ENCODE data around the gene TNS3. TPM values are rescaled to one million over a fixed set of nuclear protein-coding genes. Genes with fewer than 3 reads are reported as not detected.

Gene TNS3
- total and polyA plus RNA-seq, 10 of the 15 experiments (the other 5 are each of a cell fraction or from before 2014, with no cell fraction given): 0.27 to 2.7 (median 0.79) TPM

DNA sequence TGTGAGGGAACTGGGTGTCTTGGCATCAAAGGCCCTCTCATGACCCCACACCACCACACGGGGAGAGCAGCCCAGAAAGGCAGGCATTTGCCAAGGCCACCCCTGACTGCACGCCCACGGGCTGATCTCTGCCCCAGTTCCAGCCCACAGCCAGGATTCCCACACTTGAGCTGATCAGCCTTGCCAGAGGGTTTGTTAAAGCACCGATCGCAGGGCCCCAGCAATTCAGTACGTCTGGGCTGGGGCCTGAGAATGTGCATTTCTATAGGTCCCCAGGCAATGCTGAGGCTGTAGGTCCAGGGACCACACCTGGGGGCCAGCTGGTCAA lies 103.9 kb downstream of the TNS3 start:
- BruUV-seq (replicated peaks): no TSS peak
- ChIA-PET CTCF (no interaction called here), RAD21 (ENCODE audit: unreplicated experiment) (no interaction called here), POLR2A (no interaction called here), SMC1A (ENCODE audit: uncharacterized antibody, unreplicated experiment) (no interaction called here)
- Histone ChIP-seq H4K20me1 (ENCODE audit: control insufficient read depth, insufficient read depth) (no peaks in the 10 kb centered on the region), H3K4me1 (ENCODE audit: control insufficient read depth, insufficient read depth, low read length) (peaks cover 47% of the 10 kb centered on the region), H3K9ac (ENCODE audit: control insufficient read depth, insufficient read depth, low read length) (no peak overlapping the region), H3K27me3 (replicated peaks in 1 of 2; ENCODE audit: control insufficient read depth in 2 of 2, insufficient read depth in 2 of 2, low read length in 1 of 2) (no peaks in the 10 kb centered on the region), H3K4me3 (no peak overlapping the region), H3K9me3 (replicated peaks; ENCODE audit: control insufficient read depth, insufficient read depth, low read length) (no peaks in the 10 kb centered on the region), H3K36me3 (ENCODE audit: control insufficient read depth in 2 of 2, insufficient read depth in 2 of 2, low read length in 1 of 2) (no peaks in the 10 kb centered on the region), H3K79me2 (ENCODE audit: control insufficient read depth, insufficient read depth, low read length) (peaks cover 2% of the 10 kb centered on the region), H2AFZ (ENCODE audit: control insufficient read depth, low read depth, low read length) (no peak overlapping the region), H3K27ac (ENCODE audit: control insufficient read depth, insufficient read depth) (no peak overlapping the region), H3K4me2 (ENCODE audit: control insufficient read depth, insufficient read depth) (no peak overlapping the region)
- WGBS (ENCODE audit: insufficient coverage, insufficient replicate concordance, low lambda C conversion rate, missing lambda C conversion rate): 38% methylated on average over 6 of the region's 6 CpGs
- no peak for DNase-seq (ENCODE audit: low read depth, low spot score)
- intact Hi-C loops (cut with micrococcal nuclease; ENCODE audit: unreplicated experiment) (no loop called here), in situ Hi-C loops (cut with MboI) (no loop called here)
- FAIRE-seq: no peak
- ATAC-seq: no peak
- TF ChIP-seq, protein P1, sequence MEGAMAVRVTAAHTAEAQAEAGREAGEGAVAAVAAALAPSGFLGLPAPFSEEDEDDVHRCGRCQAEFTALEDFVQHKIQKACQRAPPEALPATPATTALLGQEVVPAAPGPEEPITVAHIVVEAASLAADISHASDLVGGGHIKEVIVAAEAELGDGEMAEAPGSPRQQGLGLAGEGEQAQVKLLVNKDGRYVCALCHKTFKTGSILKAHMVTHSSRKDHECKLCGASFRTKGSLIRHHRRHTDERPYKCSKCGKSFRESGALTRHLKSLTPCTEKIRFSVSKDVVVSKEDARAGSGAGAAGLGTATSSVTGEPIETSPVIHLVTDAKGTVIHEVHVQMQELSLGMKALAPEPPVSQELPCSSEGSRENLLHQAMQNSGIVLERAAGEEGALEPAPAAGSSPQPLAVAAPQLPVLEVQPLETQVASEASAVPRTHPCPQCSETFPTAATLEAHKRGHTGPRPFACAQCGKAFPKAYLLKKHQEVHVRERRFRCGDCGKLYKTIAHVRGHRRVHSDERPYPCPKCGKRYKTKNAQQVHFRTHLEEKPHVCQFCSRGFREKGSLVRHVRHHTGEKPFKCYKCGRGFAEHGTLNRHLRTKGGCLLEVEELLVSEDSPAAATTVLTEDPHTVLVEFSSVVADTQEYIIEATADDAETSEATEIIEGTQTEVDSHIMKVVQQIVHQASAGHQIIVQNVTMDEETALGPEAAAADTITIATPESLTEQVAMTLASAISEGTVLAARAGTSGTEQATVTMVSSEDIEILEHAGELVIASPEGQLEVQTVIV (IDR thresholded peaks at IDR 0.05; ENCODE audit: borderline replicate concordance, partially characterized antibody): no peak
- TF ChIP-seq ZNF207 (IDR thresholded peaks at IDR 0.05; ENCODE audit: borderline replicate concordance) (no peak), PML (IDR thresholded peaks at IDR 0.05; ENCODE audit: low read length) (no peak), ZSCAN29 (IDR thresholded peaks at IDR 0.05) (no peak), SMAD1 (IDR thresholded peaks at IDR 0.05; ENCODE audit: low read depth, partially characterized antibody) (no peak), HDGF (IDR thresholded peaks at IDR 0.05) (no peak)
- TF ChIP-seq, protein P2, sequence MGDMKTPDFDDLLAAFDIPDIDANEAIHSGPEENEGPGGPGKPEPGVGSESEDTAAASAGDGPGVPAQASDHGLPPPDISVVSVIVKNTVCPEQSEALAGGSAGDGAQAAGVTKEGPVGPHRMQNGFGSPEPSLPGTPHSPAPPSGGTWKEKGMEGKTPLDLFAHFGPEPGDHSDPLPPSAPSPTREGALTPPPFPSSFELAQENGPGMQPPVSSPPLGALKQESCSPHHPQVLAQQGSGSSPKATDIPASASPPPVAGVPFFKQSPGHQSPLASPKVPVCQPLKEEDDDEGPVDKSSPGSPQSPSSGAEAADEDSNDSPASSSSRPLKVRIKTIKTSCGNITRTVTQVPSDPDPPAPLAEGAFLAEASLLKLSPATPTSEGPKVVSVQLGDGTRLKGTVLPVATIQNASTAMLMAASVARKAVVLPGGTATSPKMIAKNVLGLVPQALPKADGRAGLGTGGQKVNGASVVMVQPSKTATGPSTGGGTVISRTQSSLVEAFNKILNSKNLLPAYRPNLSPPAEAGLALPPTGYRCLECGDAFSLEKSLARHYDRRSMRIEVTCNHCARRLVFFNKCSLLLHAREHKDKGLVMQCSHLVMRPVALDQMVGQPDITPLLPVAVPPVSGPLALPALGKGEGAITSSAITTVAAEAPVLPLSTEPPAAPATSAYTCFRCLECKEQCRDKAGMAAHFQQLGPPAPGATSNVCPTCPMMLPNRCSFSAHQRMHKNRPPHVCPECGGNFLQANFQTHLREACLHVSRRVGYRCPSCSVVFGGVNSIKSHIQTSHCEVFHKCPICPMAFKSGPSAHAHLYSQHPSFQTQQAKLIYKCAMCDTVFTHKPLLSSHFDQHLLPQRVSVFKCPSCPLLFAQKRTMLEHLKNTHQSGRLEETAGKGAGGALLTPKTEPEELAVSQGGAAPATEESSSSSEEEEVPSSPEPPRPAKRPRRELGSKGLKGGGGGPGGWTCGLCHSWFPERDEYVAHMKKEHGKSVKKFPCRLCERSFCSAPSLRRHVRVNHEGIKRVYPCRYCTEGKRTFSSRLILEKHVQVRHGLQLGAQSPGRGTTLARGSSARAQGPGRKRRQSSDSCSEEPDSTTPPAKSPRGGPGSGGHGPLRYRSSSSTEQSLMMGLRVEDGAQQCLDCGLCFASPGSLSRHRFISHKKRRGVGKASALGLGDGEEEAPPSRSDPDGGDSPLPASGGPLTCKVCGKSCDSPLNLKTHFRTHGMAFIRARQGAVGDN (IDR thresholded peaks at IDR 0.05): no peak
- TF ChIP-seq, protein P3, sequence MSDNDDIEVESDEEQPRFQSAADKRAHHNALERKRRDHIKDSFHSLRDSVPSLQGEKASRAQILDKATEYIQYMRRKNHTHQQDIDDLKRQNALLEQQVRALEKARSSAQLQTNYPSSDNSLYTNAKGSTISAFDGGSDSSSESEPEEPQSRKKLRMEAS (IDR thresholded peaks at IDR 0.05; ENCODE audit: low read depth, low read length): no peak
- TF ChIP-seq, protein P4, sequence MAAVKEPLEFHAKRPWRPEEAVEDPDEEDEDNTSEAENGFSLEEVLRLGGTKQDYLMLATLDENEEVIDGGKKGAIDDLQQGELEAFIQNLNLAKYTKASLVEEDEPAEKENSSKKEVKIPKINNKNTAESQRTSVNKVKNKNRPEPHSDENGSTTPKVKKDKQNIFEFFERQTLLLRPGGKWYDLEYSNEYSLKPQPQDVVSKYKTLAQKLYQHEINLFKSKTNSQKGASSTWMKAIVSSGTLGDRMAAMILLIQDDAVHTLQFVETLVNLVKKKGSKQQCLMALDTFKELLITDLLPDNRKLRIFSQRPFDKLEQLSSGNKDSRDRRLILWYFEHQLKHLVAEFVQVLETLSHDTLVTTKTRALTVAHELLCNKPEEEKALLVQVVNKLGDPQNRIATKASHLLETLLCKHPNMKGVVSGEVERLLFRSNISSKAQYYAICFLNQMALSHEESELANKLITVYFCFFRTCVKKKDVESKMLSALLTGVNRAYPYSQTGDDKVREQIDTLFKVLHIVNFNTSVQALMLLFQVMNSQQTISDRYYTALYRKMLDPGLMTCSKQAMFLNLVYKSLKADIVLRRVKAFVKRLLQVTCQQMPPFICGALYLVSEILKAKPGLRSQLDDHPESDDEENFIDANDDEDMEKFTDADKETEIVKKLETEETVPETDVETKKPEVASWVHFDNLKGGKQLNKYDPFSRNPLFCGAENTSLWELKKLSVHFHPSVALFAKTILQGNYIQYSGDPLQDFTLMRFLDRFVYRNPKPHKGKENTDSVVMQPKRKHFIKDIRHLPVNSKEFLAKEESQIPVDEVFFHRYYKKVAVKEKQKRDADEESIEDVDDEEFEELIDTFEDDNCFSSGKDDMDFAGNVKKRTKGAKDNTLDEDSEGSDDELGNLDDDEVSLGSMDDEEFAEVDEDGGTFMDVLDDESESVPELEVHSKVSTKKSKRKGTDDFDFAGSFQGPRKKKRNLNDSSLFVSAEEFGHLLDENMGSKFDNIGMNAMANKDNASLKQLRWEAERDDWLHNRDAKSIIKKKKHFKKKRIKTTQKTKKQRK (IDR thresholded peaks at IDR 0.05; ENCODE audit: low read depth, low read length): no peak
- TF ChIP-seq, protein P5, sequence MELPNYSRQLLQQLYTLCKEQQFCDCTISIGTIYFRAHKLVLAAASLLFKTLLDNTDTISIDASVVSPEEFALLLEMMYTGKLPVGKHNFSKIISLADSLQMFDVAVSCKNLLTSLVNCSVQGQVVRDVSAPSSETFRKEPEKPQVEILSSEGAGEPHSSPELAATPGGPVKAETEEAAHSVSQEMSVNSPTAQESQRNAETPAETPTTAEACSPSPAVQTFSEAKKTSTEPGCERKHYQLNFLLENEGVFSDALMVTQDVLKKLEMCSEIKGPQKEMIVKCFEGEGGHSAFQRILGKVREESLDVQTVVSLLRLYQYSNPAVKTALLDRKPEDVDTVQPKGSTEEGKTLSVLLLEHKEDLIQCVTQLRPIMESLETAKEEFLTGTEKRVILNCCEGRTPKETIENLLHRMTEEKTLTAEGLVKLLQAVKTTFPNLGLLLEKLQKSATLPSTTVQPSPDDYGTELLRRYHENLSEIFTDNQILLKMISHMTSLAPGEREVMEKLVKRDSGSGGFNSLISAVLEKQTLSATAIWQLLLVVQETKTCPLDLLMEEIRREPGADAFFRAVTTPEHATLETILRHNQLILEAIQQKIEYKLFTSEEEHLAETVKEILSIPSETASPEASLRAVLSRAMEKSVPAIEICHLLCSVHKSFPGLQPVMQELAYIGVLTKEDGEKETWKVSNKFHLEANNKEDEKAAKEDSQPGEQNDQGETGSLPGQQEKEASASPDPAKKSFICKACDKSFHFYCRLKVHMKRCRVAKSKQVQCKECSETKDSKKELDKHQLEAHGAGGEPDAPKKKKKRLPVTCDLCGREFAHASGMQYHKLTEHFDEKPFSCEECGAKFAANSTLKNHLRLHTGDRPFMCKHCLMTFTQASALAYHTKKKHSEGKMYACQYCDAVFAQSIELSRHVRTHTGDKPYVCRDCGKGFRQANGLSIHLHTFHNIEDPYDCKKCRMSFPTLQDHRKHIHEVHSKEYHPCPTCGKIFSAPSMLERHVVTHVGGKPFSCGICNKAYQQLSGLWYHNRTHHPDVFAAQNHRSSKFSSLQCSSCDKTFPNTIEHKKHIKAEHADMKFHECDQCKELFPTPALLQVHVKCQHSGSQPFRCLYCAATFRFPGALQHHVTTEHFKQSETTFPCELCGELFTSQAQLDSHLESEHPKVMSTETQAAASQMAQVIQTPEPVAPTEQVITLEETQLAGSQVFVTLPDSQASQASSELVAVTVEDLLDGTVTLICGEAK (IDR thresholded peaks at IDR 0.05; ENCODE audit: borderline replicate concordance): no peak

All from GM12878 (cell line).